Epithelial cell of proximal tubule (primary cell): Measurements from ENCODE around the gene NASP. TPM values are rescaled to one million over a fixed set of nuclear protein-coding genes. Genes with fewer than 3 reads are reported as not detected.

Source experiments
- DNase-seq: peaks from one replicate; pipeline ENCODE4 v3.0.0-alpha.2; 2011; ENCODE audit warnings: low read depth
- H3K4me3 ChIP-seq: 2 replicates; pipeline ENCODE4 v1.5.1; 2011; ENCODE audit warnings: low read depth, mild to moderate bottlenecking, low read length
- total RNA-seq: library from RNA; depleted of rRNA; stranded (reverse); fragments of >200 nt; gene quantifications from 2 replicates; pipeline ENCODE4 v1.2.3, GENCODE V29; 2015
- TF ChIP-seq, protein P1 (sequence below): conservative IDR thresholded peaks from 2 replicates; pipeline ENCODE4 v1.5.1; 2012; ENCODE audit warnings: low read depth, mild to moderate bottlenecking, low read length

NASP gene
- total RNA-seq, 1 donor from 2014 or later = 109 TPM

DNA sequence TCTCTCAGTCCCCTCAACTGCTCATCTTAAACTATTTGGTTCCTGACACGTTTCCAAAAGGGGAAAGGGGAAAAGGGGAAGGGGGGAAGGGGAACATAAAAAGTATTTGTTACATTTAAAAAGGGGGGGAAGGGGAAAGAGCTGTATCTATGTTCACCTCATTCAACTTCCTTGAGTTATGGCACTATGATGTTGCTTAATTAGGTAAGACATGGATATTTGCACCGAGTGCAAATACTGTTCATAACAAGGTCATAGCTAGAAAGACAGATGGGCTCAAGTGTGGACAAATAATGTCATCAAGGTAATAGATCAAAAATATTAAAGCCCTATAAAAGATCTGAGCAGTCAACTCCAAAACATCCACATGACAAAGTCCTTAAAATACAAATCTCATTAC is 76.5 kb downstream of the NASP start:
- TF ChIP-seq, protein P1, sequence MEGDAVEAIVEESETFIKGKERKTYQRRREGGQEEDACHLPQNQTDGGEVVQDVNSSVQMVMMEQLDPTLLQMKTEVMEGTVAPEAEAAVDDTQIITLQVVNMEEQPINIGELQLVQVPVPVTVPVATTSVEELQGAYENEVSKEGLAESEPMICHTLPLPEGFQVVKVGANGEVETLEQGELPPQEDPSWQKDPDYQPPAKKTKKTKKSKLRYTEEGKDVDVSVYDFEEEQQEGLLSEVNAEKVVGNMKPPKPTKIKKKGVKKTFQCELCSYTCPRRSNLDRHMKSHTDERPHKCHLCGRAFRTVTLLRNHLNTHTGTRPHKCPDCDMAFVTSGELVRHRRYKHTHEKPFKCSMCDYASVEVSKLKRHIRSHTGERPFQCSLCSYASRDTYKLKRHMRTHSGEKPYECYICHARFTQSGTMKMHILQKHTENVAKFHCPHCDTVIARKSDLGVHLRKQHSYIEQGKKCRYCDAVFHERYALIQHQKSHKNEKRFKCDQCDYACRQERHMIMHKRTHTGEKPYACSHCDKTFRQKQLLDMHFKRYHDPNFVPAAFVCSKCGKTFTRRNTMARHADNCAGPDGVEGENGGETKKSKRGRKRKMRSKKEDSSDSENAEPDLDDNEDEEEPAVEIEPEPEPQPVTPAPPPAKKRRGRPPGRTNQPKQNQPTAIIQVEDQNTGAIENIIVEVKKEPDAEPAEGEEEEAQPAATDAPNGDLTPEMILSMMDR = no peak
- no peak for DNase-seq
- H3K4me3 ChIP-seq = no peak overlapping the region

- no peak overlapping the region for H3K4me3 ChIP-seq
- DNase-seq = no peak
- TF ChIP-seq, protein P1 = no peak
Observed at GRCh38 chr1:45666836-45667235, 83.0 kb downstream of the NASP start.

- TF ChIP-seq, protein P1 = no peak
- DNase-seq = no peak
- H3K4me3 ChIP-seq = no peak overlapping the region
Observed at GRCh38 chr1:45667321-45668111, 83.7 kb downstream of the NASP start.

Other genes with a start within 250 kb of the NASP start
- gene TOE1, start 243.9 kb upstream of the NASP start, total RNA-seq = 10.8 and 36.9 TPM in 2 replicates
- gene MUTYH, start 243.6 kb upstream of the NASP start, total RNA-seq = 15.2 and 17.4 TPM in 2 replicates
- gene TESK2, start 92.9 kb upstream of the NASP start, total RNA-seq = 1.1 and 2.9 TPM in 2 replicates
- 0.69 and 1.7 TPM in 2 replicates for gene CCDC163, start 84.0 kb upstream of the NASP start, total RNA-seq
- gene MMACHC, start 83.7 kb upstream of the NASP start, total RNA-seq = 5.1 and 7.8 TPM in 2 replicates
- 824 and 1,060 TPM in 2 replicates for gene PRDX1, start 62.2 kb upstream of the NASP start, total RNA-seq
- 122 and 135 TPM in 2 replicates for gene AKR1A1, start 33.2 kb upstream of the NASP start, total RNA-seq
- gene CCDC17, start 40.0 kb downstream of the NASP start, total RNA-seq = 0.22 TPM in 1 of 2 replicates, not detected in the other
- gene GPBP1L1, start 102.5 kb downstream of the NASP start, total RNA-seq = 57.1 and 87.8 TPM in 2 replicates
- gene TMEM69, start 104.1 kb downstream of the NASP start, total RNA-seq = 43.8 and 54.5 TPM in 2 replicates
- 4.7 and 7.5 TPM in 2 replicates for gene IPP, start 166.6 kb downstream of the NASP start, total RNA-seq
- gene MAST2, start 219.6 kb downstream of the NASP start, total RNA-seq = 30.3 and 38.0 TPM in 2 replicates